Prostate gland (tissue), 2 donors: Measurements from ENCODE around the gene UGDH.

Source experiments
- POLR2A ChIP-seq: fragments of 450-650 bp; IDR thresholded peaks from one replicate; pipeline ENCODE4 v1.6.1; 2016; ENCODE audit warnings: antibody characterized with exemption, mild to moderate bottlenecking
- TF ChIP-seq, protein P1 (sequence below), 4 experiments: fragments of 200-600 bp in 2 of 4; fragments of 450-650 bp in 2 of 4; sonication (generic) in 2 of 4; IDR thresholded peaks; 1 replicate in 3 of 4; 2 replicates in 1 of 4; pipeline ENCODE4 v1.5.1; 2016 to 2019; ENCODE audit warnings: antibody characterized with exemption in 4 of 4, mild to moderate bottlenecking in 2 of 4, moderate library complexity in 2 of 4

DNA sequence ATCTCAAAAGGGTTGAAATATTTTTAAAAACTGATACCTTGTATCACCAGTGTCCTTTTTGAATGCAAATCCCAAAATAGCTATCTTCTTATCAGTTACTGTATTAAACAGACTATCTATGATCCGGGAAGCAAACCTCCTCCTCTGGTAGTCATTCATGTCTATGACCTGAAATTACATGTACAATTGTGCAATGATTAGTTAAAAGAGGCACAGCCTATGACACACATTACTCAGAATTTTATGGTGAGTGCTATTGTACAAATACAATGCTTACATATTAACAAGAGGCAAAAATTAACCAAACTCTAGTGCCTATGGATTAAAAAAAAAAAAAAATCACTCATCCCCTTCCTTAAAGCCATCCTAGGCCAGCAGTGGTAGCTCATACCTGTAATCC lies 21.7 kb downstream of the UGDH start:
- TF ChIP-seq, protein P1, sequence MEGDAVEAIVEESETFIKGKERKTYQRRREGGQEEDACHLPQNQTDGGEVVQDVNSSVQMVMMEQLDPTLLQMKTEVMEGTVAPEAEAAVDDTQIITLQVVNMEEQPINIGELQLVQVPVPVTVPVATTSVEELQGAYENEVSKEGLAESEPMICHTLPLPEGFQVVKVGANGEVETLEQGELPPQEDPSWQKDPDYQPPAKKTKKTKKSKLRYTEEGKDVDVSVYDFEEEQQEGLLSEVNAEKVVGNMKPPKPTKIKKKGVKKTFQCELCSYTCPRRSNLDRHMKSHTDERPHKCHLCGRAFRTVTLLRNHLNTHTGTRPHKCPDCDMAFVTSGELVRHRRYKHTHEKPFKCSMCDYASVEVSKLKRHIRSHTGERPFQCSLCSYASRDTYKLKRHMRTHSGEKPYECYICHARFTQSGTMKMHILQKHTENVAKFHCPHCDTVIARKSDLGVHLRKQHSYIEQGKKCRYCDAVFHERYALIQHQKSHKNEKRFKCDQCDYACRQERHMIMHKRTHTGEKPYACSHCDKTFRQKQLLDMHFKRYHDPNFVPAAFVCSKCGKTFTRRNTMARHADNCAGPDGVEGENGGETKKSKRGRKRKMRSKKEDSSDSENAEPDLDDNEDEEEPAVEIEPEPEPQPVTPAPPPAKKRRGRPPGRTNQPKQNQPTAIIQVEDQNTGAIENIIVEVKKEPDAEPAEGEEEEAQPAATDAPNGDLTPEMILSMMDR (IDR thresholded peaks at IDR 0.05): no peak
- TF ChIP-seq POLR2A: no peak
